GM18951 (cell line): ENCODE measurements around the gene ESR2.

Experiments
- POLR2A ChIP-seq: IDR thresholded peaks from 4 replicates; pipeline ENCODE4 v1.6.1; 2011; ENCODE audit warnings: mild to moderate bottlenecking; ENCODE audit not compliant: insufficient read length, insufficient read depth; ENCODE audit errors: extremely low read depth
- in situ Hi-C: fragments of 300-500 bp; cut with MboI; formaldehyde crosslinking; loops from one replicate; pipeline ENCODE4 v1.12.0; 2022; ENCODE audit warnings: low sequenced_read_pairs, mixed read lengths, inconsistent platforms; ENCODE audit not compliant: unreplicated experiment

Gene ESR2

DNA sequence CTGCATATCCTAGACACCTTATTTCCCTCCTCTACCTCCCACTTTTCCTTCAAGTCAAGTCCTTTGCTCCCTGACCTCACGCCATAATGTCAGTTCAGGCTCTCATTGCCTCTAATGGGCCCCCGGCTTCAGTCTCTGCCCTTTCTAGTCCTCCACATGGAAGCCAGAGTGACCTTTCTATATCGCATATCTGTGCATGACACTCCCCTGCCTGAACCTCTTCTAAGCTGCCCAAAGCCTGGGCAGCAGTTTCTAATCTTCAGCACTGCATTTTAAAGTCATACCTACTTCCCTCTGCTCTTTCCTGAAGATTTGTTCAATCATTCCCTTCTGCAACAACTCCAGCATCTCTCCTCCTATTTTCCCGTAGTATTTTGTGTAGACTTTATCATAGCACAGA, 45.5 kb downstream of the ESR2 start:
- in situ Hi-C loops = no loop called here
- no peak for TF ChIP-seq POLR2A

DNA sequence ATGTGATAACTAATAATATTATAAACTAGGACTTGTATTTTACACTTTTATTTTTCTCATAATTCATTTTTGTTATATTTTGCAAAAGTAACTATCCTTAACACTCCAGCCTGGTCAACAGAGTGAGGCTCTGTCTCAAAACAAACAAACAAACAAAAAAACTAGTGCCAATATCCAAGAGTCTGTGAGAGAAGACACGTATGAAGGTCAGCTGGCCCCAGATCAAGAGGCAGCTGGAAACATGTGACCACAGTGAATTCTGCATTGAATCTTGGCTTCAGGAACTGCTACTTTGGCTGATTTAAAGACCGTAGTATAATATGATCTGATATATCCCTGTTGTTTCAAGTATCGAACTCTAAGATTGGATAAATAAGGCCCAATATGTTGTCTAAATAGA, 47.0 kb downstream of the ESR2 start:
- in situ Hi-C loops = no loop called here

DNA sequence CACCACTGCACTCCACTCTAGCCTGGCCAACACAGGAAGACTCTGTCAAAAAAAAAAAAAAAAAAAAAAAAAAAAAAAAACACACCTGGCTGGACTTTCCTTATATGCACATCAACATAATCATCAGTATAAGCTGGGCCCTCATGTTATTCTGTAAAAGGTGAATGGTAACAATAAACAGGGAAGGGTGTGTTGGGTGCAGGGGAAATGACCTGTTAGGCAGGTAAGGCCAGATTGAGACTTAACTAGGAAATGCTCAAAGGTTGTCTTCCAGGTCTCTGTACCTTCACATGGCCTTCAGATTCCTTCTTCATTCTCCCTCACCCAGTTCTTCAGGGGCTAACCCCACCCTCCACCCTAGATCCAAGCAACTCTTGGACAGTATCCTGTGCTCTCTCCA, 47.5 kb downstream of the ESR2 start:
- in situ Hi-C loops = no loop called here
- no peak for TF ChIP-seq POLR2A

More for the DNA sequence above, 47.0 kb downstream of the ESR2 start:
- no peak for TF ChIP-seq POLR2A

GRCh38 chr14:64245491-64245890, 48.7 kb downstream of the ESR2 start:
- TF ChIP-seq POLR2A = no peak
- in situ Hi-C loops = no loop called here

- in situ Hi-C loops = no loop called here
- no peak for TF ChIP-seq POLR2A
Observed at GRCh38 chr14:64244279-64244678, 49.9 kb downstream of the ESR2 start.

GRCh38 chr14:64238631-64239030, 55.5 kb downstream of the ESR2 start:
- in situ Hi-C loops = no loop called here
- TF ChIP-seq POLR2A = no peak

DNA sequence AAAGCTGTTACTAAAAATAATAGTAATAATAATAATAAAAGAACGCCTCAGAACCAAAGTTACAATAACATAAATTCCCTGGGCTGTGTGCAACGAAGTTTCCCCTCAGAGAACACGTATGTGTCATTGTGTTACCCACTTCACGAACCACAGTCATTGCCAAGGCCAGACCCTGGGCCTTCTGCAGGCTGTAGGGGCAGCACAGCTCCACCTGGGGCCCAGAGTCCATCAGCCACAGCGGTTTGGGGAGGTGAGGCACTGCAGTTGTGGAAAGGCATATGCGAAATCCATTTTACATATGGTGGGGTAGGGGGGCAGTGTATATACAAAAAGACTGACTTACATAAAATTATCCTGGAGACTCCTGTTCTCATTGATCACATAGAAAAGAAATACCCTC, 56.1 kb downstream of the ESR2 start:
- no peak for TF ChIP-seq POLR2A
- in situ Hi-C loops = no loop called here

DNA sequence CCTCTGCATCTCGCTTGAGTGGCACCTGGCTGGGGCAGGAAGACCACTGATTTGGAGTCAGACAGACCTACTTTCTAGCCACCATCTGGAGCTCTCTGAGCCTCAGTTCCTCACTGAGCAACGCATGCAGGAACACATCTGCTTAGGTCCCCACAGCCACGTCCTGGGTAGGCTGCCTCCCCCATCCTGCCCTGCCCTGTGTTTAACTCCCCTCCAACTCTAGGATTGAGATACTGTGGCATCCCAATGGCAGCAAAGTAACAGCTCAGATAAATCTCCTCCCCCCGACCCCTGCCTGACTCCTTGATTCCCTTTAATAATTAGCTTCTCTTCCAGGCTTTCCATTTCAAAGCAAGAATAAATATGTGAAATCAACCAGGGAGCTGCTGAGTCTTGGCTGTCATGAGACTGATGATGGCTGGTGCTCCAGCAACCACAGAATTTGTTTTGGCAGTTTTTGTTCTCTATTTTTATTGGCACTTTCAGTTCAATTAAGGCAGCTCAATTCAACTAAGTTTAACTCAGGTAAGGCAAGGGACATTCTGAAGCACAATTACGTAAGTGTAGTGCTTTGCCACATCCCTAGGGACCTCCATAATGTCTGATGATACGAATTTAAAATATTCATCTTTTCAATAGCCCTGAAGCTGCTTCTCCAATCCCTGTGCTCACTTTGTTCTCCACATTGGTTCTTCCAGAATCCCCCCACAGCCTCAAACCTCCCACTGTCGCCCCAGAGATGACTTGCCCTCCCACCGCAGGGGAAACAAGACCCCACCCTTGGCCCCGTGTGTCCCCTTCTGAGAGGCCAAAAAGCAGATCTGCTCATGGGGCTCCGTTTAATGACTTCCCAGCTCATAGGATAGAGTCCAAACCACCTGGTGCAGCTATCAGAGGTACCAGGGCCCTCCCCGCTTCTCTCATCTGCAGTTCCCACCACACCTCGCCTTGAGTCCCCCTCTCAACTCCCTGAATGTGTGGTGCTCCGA, 58.2 kb downstream of the ESR2 start:
- in situ Hi-C loops = no loop called here
- peak; percentile 52 for TF ChIP-seq POLR2A

DNA sequence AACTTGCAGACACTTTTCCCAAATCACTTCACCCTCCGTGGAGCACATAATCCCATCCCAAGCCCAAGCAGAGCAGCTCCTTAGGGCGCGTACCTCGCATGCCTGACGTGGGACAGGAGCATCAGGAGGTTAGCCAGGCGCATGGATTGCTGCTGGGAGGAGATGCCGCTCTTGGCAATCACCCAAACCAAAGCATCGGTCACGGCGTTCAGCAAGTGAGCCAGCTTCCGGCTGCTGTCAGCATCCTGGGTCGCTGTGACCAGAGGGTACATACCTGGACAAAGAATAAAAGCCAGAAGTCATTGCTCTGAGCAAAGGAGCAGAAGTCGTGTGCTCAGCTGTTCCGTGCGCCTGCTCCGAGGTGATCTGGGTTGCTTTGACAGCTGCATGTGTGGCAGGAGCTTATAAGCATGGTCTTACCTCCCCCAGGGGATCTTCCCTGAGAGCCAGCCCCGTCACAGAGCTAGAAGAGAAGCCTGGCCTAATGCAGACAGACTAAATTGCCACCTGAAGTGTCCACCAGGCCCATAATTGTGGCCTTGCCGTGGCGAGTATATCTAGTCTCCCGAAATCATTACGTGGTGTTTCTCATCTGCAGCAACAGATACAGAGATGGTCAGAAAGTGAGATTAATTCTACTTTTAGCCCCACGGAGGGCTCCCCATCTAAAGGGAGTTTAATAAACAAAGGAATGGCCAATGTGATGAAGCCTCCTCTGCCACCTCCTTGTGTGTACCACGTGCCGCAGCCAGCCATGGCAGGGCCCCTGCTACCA, 59.1 kb downstream of the ESR2 start:
- TF ChIP-seq POLR2A = no peak
- in situ Hi-C loops = no loop called here

DNA sequence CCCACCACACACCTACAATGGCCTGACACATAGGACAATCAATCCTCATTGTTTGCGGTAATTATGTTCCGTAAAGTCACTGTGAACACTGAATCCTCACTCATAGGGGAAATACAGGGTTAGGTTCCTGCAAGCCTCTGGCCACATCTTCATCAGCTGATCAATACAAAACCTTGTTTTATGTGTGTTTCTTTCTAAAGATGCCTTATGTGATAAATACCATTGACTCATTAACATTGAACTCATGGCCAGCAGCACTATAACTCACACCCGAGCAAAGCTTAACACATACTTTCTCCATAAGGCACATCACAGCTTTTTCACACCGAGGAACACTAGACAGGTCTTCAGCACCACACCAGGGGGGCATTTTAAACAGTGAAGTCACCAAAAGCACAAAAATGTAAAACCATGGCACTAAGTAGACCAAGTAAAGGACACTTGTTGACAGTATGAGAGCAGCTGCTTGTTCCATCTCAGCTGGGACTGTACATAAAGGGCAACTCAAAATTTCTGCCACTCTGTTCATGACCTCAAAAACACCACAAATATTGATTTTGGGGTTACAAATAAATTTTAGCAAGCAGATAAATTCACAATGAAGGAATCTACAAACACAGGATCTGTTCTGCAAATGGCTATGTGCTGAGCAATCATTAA, 60.5 kb downstream of the ESR2 start:
- in situ Hi-C loops = no loop called here
- TF ChIP-seq POLR2A = no peak

DNA sequence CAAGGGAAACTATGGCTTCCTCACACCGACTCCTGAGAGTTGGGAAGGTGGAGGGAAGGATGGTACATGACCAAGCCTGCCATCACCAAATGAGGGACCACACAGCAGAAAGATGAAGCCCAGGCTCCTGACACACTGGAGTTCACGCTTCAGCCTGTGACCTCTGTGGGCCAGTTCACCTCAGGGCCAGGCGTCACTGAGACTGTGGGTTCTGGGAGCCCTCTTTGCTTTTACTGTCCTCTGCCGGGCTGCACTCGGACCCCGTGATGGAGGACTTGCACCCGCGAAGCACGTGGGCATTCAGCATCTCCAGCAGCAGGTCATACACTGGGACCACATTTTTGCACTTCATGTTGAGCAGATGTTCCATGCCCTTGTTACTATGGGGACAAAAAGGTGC, 61.2 kb downstream of the ESR2 start:
- no peak for TF ChIP-seq POLR2A
- in situ Hi-C loops = no loop called here

GRCh38 chr14:64232095-64232838, 61.9 kb downstream of the ESR2 start:
- in situ Hi-C loops = no loop called here
- TF ChIP-seq POLR2A = no peak

DNA sequence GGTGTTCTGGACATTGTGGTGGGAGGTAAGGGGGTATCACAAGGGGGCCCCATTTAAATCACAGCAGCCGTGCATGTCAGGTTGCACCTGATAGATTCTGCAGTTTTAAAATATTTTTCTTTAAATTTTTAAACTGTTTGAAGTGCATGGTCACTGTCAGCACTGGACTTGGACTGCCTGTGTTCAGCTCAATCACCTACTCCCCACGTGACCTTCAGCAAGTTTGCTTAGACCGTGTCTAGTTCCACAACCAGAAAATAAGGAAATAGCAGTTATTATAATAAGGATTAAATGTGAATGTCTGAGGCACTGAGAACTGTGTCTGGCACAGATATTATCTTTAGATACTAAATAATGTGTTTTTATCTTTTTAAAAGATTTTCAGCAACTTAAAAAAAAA, 64.7 kb downstream of the ESR2 start:
- no peak for TF ChIP-seq POLR2A
- in situ Hi-C loops = no loop called here

GRCh38 chr14:64227856-64228255, 66.3 kb downstream of the ESR2 start:
- TF ChIP-seq POLR2A = no peak
- in situ Hi-C loops = no loop called here
